IMR-90 (cell line): ENCODE results near the gene GNAT1. TPM values are rescaled to one million over a fixed set of nuclear protein-coding genes. Genes with fewer than 3 reads are reported as not detected.

ENCODE experiments used
- ATAC-seq: fragments of 200-7000 bp; cut with Tn5 transposase; 2 replicates; pipeline ENCODE4 v1.9.1; 2020; ENCODE audit warnings: low read depth, mild to moderate bottlenecking, moderate library complexity
- BruUV-seq: library from RNA; stranded (reverse); fragments of 400-500 nt; replicated peaks from 2 replicates; lab custom pipeline; 2021; lab: Mats Ljungman, UMichigan
- CTCF ChIA-PET: fragments of 300-600 bp; formaldehyde crosslinking; extraction: SDS; loops from one replicate; lab custom pipeline; 2021; ENCODE audit warnings: antibody characterized with exemption; lab: Yijun Ruan, JAX
- POLR2A ChIA-PET: fragments of 300-600 bp; sonication (Branson Sonifier 250); formaldehyde crosslinking; loops from one replicate; lab custom pipeline; 2022; ENCODE audit warnings: antibody characterized with exemption; ENCODE audit not compliant: unreplicated experiment; lab: Charles Lee
- DNase-seq: peaks from one replicate; pipeline ENCODE4 v3.0.0; 2013
- H2AFZ ChIP-seq: replicated peaks from 2 replicates; pipeline ENCODE3; 2013; ENCODE audit warnings: low read length, mild to moderate bottlenecking; ENCODE audit not compliant: poor library complexity
- H2AK5ac ChIP-seq: 2 replicates; pipeline ENCODE4 v1.6.1; 2013; ENCODE audit warnings: low read depth, low read length, inconsistent platforms
- H2AK9ac ChIP-seq: replicated peaks from 2 replicates; pipeline ENCODE3; 2013; ENCODE audit warnings: mild to moderate bottlenecking, low read depth, low read length, moderate library complexity; ENCODE audit not compliant: poor library complexity
- H2BK120ac ChIP-seq: 2 replicates; pipeline ENCODE4 v1.6.1; 2013; ENCODE audit warnings: low read depth, low read length, inconsistent platforms
- H2BK15ac ChIP-seq: 3 replicates; pipeline ENCODE4 v1.6.1; 2013; ENCODE audit warnings: low read depth, low read length, inconsistent platforms
- H2BK20ac ChIP-seq: 2 replicates; pipeline ENCODE4 v1.6.1; 2013; ENCODE audit warnings: low read depth, mild to moderate bottlenecking, inconsistent platforms, low read length, moderate library complexity
- H2BK5ac ChIP-seq: 2 replicates; pipeline ENCODE4 v1.6.1; 2013; ENCODE audit warnings: mild to moderate bottlenecking, low read depth, low read length, inconsistent platforms; ENCODE audit not compliant: poor library complexity, severe bottlenecking
- H3K14ac ChIP-seq: replicated peaks from 2 replicates; pipeline ENCODE4 v1.6.1; 2013; ENCODE audit warnings: low read depth, low read length, inconsistent platforms
- H3K18ac ChIP-seq: 2 replicates; pipeline ENCODE4 v1.6.1; 2013; ENCODE audit warnings: low read depth, low read length, control low read depth
- H3K23ac ChIP-seq: 2 replicates; pipeline ENCODE4 v1.6.1; 2013; ENCODE audit warnings: low read depth, low read length, inconsistent platforms
- H3K27ac ChIP-seq: 2 replicates; pipeline ENCODE4 v1.5.1; 2013; ENCODE audit warnings: mild to moderate bottlenecking, control low read depth, low read length; ENCODE audit not compliant: insufficient read depth
- H3K27me3 ChIP-seq: 2 replicates; pipeline ENCODE4 v1.6.1; 2013; ENCODE audit warnings: low read length; ENCODE audit not compliant: control insufficient read depth, insufficient read depth
- H3K36me3 ChIP-seq: 2 replicates; pipeline ENCODE4 v1.6.1; 2013; ENCODE audit warnings: low read length, mixed read lengths; ENCODE audit not compliant: control insufficient read depth, insufficient read depth
- H3K4ac ChIP-seq: 2 replicates; pipeline ENCODE4 v1.6.1; 2013; ENCODE audit warnings: low read depth, low read length, inconsistent platforms
- H3K4me1 ChIP-seq: 2 replicates; pipeline ENCODE4 v1.6.1; 2013; ENCODE audit warnings: low read length, mixed read lengths; ENCODE audit not compliant: control insufficient read depth, insufficient read depth
- H3K4me2 ChIP-seq: 2 replicates; pipeline ENCODE4 v1.6.1; 2013; ENCODE audit warnings: low read depth, mild to moderate bottlenecking, control low read depth, low read length, moderate library complexity
- H3K4me3 ChIP-seq: 2 replicates; pipeline ENCODE4 v1.5.1; 2013; ENCODE audit warnings: low read depth, mild to moderate bottlenecking, control low read depth, low read length, moderate library complexity; ENCODE audit not compliant: insufficient read depth
- H3K56ac ChIP-seq: 2 replicates; pipeline ENCODE4 v1.6.1; 2013; ENCODE audit warnings: low read length, inconsistent platforms; ENCODE audit not compliant: insufficient read depth; ENCODE audit errors: extremely low read depth
- H3K79me1 ChIP-seq, 2 experiments: 2 replicates each; pipeline ENCODE4 v1.6.1; 2013; ENCODE audit warnings: low read length in 2 of 2, inconsistent platforms in 1 of 2, low read depth in 1 of 2
- H3K9ac ChIP-seq: 2 replicates; pipeline ENCODE4 v1.6.1; 2013; ENCODE audit warnings: low read depth, low read length, control low read depth
- H3K9me1 ChIP-seq: 2 replicates; pipeline ENCODE4 v1.6.1; 2013; ENCODE audit warnings: low read length, inconsistent platforms; ENCODE audit not compliant: insufficient read depth
- H3K9me3 ChIP-seq: 2 replicates; pipeline ENCODE4 v1.6.1; 2013; ENCODE audit warnings: low read length; ENCODE audit not compliant: control insufficient read depth, insufficient read depth
- H4K20me1 ChIP-seq: 2 replicates; pipeline ENCODE4 v1.6.1; 2013; ENCODE audit warnings: low read length, inconsistent platforms; ENCODE audit not compliant: insufficient read depth
- H4K5ac ChIP-seq: 2 replicates; pipeline ENCODE4 v1.6.1; 2013; ENCODE audit warnings: mild to moderate bottlenecking, low read depth, low read length, control low read depth
- H4K8ac ChIP-seq, 2 experiments: 2 replicates each; pipeline ENCODE4 v1.6.1; 2013; ENCODE audit warnings: low read depth in 2 of 2, low read length in 2 of 2, control low read depth in 1 of 2, inconsistent platforms in 1 of 2
- H4K91ac ChIP-seq: 2 replicates; pipeline ENCODE4 v1.6.1; 2013; ENCODE audit warnings: low read depth, low read length, inconsistent platforms; ENCODE audit not compliant: insufficient read depth
- CEBPB ChIP-seq: IDR thresholded peaks from 2 replicates; pipeline ENCODE4 v1.6.1; 2012; ENCODE audit warnings: low read depth, low read length, improper control_type of control experiment
- CTCF ChIP-seq: conservative IDR thresholded peaks from 2 replicates; pipeline ENCODE4 v1.5.1; 2012; ENCODE audit warnings: mild to moderate bottlenecking, low read depth, low read length, improper control_type of control experiment
- FOS ChIP-seq: fragments of 150-350 bp; IDR thresholded peaks from 2 replicates; pipeline ENCODE4 v1.6.1; 2016; ENCODE audit warnings: low read depth, low read length
- MAZ ChIP-seq: IDR thresholded peaks from 2 replicates; pipeline ENCODE4 v1.6.1; 2012; ENCODE audit warnings: low read depth, mild to moderate bottlenecking, low read length, improper control_type of control experiment, moderate library complexity, borderline replicate concordance
- POLR2A ChIP-seq: IDR thresholded peaks from 2 replicates; pipeline ENCODE4 v1.6.1; 2012; ENCODE audit warnings: mild to moderate bottlenecking, low read depth, low read length
- RAD21 ChIP-seq: IDR thresholded peaks from 2 replicates; pipeline ENCODE4 v1.6.1; 2012; ENCODE audit warnings: low read length, improper control_type of control experiment
- RFX5 ChIP-seq: IDR thresholded peaks from 2 replicates; pipeline ENCODE4 v1.8.0; 2012; ENCODE audit warnings: low read depth, mild to moderate bottlenecking, low read length, moderate library complexity
- SMC3 ChIP-seq: fragments of 150-350 bp; IDR thresholded peaks from 2 replicates; pipeline ENCODE4 v1.6.1; 2016; ENCODE audit warnings: low read depth, mild to moderate bottlenecking, antibody characterized with exemption, low read length, moderate library complexity
- WGBS, 2 experiments: methylation state at CpG; one replicate each; pipeline versions ENCODE4 v1.1.5 to v1.1.7; 2013; ENCODE audit warnings: missing lambda C conversion rate in 2 of 2; ENCODE audit not compliant: insufficient read length in 1 of 2; ENCODE audit errors: extremely low coverage in 2 of 2; 5-methylcytosine and 5-hydroxymethylcytosine counted together
- dilution Hi-C: fragments of 300-500 bp; cut with HindIII; formaldehyde crosslinking; loops from one replicate; pipeline ENCODE4 v1.14.3; 2018; ENCODE audit warnings: low sequenced_read_pairs; ENCODE audit not compliant: unreplicated experiment
- in situ Hi-C: fragments of 300-500 bp; cut with MboI; formaldehyde crosslinking; loops from 3 replicates; pipeline ENCODE4 v1.14.3; 2019; ENCODE audit warnings: low sequenced_read_pairs, inconsistent platforms, mixed read lengths
- intact Hi-C: fragments of 100-400 bp; cut with micrococcal nuclease; formaldehyde crosslinking; loops from 2 replicates; pipeline ENCODE4 v1.10.0; 2022
- polyA plus RNA-seq, 3 experiments: library from polyadenylated mRNA; depleted of rRNA; stranded (reverse); fragments of >200 nt; gene quantifications; 2 replicates each; pipeline ENCODE4 v1.2.3, GENCODE V29; 2012; ENCODE audit warnings: low replicate concordance in 1 of 3
- total RNA-seq: library from RNA; depleted of rRNA; stranded (reverse); fragments of >200 nt; gene quantifications from 2 replicates; pipeline ENCODE4 v1.2.3, GENCODE V29; 2012

The GNAT1 gene
- total and polyA plus RNA-seq, 2 of the 4 experiments (the other 2 are of a cell fraction) = not detected

DNA sequence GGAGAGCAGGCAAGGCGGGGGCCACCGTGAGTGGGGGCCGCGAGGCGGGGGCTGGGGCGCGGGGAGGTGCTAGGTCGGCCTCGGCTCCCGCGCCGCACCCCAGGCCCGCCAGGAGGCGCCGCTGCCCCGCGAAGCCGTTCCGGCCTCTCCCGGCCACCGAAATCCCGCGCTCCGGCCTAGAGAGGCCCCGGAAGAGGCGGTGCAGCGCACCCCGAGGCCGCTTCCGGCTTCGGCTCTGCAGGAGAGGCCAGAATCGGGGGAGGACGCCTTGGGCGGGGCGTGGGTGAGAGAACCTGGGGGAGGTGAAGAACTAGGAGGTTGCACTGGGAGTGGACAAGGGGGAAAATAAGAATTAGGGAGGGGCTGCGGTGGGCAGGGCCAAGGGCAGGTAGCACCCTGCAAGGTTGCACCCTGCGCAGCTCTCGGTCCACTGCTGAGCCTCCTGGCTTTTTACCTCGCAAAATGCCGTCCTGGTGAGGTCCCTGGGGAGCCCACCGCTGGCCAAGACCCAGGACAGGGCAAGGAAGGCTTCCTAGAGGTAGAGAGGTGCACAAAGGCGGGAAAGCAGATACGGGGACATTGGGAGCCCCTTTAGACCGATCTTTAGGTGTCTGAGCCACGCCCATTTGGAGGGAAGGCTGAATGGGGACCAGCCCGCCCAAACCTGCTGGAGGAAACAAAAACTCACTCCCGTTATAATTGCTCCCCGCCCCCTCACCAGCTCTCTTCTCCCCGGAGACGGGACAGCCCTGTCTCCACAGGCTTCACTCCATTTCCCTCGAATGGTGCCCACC lies 36.2 kb downstream of the GNAT1 start:
- Histone ChIP-seq H3K79me1 (peaks cover 0 to 10% of the 10 kb centered on the region in 2 experiments; a peak in 2 of 4 replicates), H4K8ac (peak overlapping the region; percentile 98 to 99), H2BK20ac (no peak overlapping the region), H3K27ac (peak overlapping the region; percentile 81), H3K4me3 (peak overlapping the region; percentile 82), H3K9ac (peak overlapping the region; percentile 82), H2BK5ac (peak overlapping the region; percentile 70), H4K5ac (peak overlapping the region; percentile 97), H3K4ac (peak overlapping the region; percentile 93), H3K9me3 (no peaks in the 10 kb centered on the region), H3K36me3 (no peaks in the 10 kb centered on the region), H2AK5ac (peak overlapping the region; percentile 97), H3K9me1 (peaks cover 9% of the 10 kb centered on the region; the same call in 1 of the 2 replicates), H3K4me2 (peak overlapping the region; percentile 99), H4K91ac (peak overlapping the region; percentile 92), H3K56ac (peak overlapping the region; percentile 37; the same call in 1 of the 2 replicates), H2AFZ (peak overlapping the region; percentile 97), H2BK120ac (peak overlapping the region; percentile 72; the same call in 1 of the 2 replicates), H4K20me1 (no peaks in the 10 kb centered on the region), H3K23ac (peak overlapping the region; percentile 11; the same call in 1 of the 2 replicates), H3K4me1 (peaks cover 7% of the 10 kb centered on the region), H2AK9ac (peak overlapping the region; percentile 99), H2BK15ac (no peak overlapping the region), H3K14ac (peak overlapping the region; percentile 90), H3K27me3 (peaks cover 3% of the 10 kb centered on the region; the same call in 1 of the 2 replicates), H3K18ac (peak overlapping the region; percentile 68)
- ATAC-seq (peak; percentile 90), DNase-seq (peak; percentile 80)
- 0% methylated on average over 42 of the region's 51 CpGs; no CpG with 5 or more reads in 1 of the 2 experiments for WGBS, 2 experiments
- intact Hi-C loops = loop anchor here (1.0 to 5.0 kb wide), 5 partner anchors 19 to 315 kb away; no protein-coding TSS in a partner anchor
- ChIA-PET POLR2A (no interaction called here), CTCF (interaction anchor here (0.5 to 2.7 kb wide), 10 partner anchors 8 to 120 kb away, joined by 3 to 22 read pairs (median 4); no protein-coding TSS in a partner anchor)
- in situ Hi-C loops = loop anchor here (5.0 kb wide), 2 partner anchors 35 to 45 kb away; partner anchors contain the start of gene GNAT1
- dilution Hi-C loops = no loop called here
- BruUV-seq = no TSS peak
- TF ChIP-seq FOS (no peak), POLR2A (peak; percentile 47; the same call in 1 of the 2 replicates), RFX5 (no peak), MAZ (0 out of 2 replicates have a peak, but pooled peaks have one; percentile 71), CEBPB (no peak), RAD21 (peak; percentile 94), CTCF (peak; percentile 91), SMC3 (peak; percentile 94)
